GM23248 (cell line): ENCODE results near the gene C4B.
"Not testable (repeated sequence)": the region's sequence is repeated elsewhere in the genome, so short reads cannot be mapped to it uniquely, and the experiment has no call there.

ENCODE experiments used
- EZH2 ChIP-seq: fragments of 200-600 bp; sonication (generic); IDR thresholded peaks from 2 replicates; pipeline ENCODE4 v1.6.1; 2018; ENCODE audit warnings: antibody characterized with exemption, mild to moderate bottlenecking; ENCODE audit not compliant: insufficient read depth, poor library complexity, severe bottlenecking
- EZH2phosphoT487 ChIP-seq: fragments of 200-600 bp; sonication (generic); IDR thresholded peaks from 2 replicates; pipeline ENCODE4 v1.6.1; 2018; ENCODE audit warnings: antibody characterized with exemption, moderate library complexity, mild to moderate bottlenecking, low read depth; ENCODE audit not compliant: insufficient read depth

DNA sequence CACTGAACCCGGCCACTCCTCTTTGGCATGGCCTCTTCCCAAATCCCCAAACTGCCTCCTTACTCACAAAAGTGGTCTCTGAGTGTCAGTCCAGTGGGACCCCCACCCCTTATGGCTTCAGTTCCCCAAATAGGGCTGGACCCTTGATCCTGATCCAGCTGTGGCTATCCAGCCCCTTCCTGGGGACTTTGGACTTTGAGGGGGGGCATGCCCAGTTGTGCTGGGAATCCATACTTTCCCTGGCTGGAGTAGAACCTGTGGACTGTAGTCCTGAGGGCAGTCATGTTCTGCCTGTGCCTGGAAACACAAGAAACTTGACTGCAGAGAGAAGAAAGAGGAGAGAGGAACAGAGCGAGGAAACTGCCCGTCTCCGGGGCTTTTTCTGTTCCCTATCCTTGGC is 10.2 kb upstream of the C4B start:
- not testable (repeated sequence) for TF ChIP-seq EZH2, EZH2phosphoT487
